Measurements from ENCODE around the gene ARHGAP1.
"Not testable (repeated sequence)": the region's sequence is repeated elsewhere in the genome, so short reads cannot be mapped to it uniquely, and the experiment has no call there.

ARHGAP1 gene

GRCh38 chr11:46675288-46675851 is 25.0 kb downstream of the ARHGAP1 start:
- DNase-seq (ENCODE audit: low read depth in 2 of 2, low spot score in 1 of 2), result no peak

- no peak for DNase-seq (ENCODE audit: low read depth in 2 of 2, low spot score in 1 of 2)
These were observed 25.7 kb downstream of the ARHGAP1 start for GRCh38 chr11:46674463-46675287.

DNA sequence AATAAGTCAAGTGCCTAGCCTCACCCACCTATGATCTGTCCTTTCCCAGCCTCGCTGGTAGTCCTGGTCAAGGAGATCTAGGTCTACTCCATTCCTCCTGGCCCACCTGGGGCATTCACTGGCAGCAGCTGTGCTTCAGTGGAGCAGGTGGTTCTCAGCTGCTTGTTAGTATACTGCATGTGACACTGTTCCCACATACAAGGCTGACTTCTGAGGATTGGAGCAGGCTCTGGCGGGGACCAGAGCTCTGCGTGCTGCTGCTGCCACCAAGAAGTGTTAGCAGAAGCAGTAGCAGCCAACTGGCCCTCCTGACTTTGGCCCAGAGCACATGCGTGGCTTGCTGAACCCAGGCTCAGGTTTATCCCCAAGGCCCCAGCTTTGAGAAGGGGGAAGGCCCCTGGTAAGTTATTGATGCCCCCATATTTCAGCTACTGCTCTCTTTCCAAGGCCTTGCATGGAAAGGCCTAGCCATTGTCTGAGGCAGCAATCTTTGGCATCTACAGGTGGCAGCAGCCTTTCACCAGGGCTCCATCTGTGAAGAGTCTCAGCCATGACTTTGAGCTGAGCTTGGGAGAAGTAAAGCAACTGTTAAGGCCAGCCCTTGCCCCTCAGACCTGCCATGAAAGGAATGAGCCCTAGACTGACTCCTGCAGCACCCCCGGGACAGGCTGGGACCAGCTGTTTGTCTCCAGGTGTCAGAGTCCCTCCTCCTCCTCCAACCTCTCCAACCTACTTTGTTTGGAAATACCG is 26.5 kb downstream of the ARHGAP1 start:
- no peak for DNase-seq (ENCODE audit: low read depth in 2 of 2, low spot score in 1 of 2)

- DNase-seq (ENCODE audit: low read depth in 2 of 2, low spot score in 1 of 2), result no peak
These were observed 28.0 kb downstream of the ARHGAP1 start for GRCh38 chr11:46672381-46672839.

GRCh38 chr11:46671958-46672315 is 28.5 kb downstream of the ARHGAP1 start:
- DNase-seq (ENCODE audit: low read depth in 2 of 2, low spot score in 1 of 2), result no peak

DNA sequence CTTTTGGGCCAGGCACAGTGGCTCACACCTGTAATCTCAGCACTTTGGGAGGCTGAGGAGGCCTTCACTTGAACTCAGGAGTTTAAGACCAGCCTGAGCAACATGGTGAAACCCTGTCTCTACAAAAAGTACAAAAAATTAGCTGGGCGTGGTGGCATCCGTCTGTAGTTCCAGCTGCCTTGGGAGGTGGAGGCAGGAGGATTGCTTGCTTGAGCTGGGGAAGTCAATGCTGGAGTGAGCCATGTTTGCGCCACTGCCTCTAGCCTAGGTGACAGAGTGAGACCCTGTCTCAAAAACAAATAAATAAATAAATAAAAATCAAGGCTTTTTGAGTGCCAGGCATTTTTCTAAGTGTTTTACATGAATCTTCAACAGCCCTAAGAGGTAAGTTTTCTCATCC is 29.9 kb downstream of the ARHGAP1 start:
- DNase-seq (ENCODE audit: low read depth in 2 of 2, low spot score in 1 of 2), result not testable (repeated sequence)

DNA sequence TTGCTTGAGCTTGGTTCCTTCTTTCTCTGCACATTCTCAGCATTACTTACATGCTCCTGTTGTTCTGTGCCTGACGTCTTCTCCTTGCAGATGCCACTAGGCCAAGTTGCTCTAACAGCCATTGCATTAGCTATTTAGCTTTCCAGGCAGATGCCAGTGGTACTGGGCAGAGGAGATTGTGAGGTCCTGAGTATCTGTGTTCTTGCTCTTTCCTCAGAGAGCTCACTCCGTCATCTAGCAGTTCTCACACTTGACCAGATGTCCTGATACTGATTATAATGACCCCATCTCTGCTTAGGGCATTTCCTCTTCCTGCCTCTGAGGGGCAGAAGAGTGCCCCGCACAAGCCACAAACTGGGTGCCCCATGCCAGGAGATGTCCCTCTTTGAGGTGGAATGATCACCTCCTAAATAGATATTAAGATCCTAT is 30.7 kb downstream of the ARHGAP1 start:
- no peak for DNase-seq (ENCODE audit: low read depth in 2 of 2, low spot score in 1 of 2)

DNA sequence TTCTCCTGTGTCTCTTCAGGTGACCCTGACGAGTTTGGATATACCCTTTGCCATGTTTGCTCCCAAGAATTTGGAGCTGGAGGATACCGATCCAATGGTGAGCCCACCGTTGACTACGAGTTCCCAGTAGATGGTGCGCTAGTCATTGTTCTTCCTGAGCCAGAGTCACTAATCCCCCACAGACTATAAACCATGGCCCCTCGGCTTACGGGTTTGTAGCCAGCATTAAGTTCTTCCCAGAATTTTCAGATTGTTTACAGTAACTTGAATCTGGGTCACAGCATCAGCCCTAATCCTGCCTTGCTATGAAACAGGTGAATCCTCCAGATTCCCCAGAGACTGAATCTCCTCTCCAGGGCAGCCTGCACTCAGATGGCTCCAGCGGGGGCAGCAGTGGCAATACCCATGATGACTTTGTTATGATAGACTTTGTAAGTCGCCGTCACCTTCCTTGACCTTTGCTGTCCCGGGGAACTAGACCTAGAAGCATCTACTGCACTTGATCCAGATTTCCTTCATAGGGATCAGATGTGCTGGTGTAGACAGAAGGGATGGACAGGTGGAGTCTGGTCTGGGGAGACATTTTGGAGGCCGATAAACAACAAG is 31.8 kb downstream of the ARHGAP1 start:
- DNase-seq (ENCODE audit: low read depth in 2 of 2, low spot score in 1 of 2), result no peak

GRCh38 chr11:46667043-46667481 is 33.4 kb downstream of the ARHGAP1 start:
- DNase-seq (ENCODE audit: low read depth in 2 of 2, low spot score in 1 of 2), result no peak

GRCh38 chr11:46666516-46666915 is 33.9 kb downstream of the ARHGAP1 start:
- DNase-seq (ENCODE audit: low read depth in 2 of 2, low spot score in 1 of 2), result no peak

DNA sequence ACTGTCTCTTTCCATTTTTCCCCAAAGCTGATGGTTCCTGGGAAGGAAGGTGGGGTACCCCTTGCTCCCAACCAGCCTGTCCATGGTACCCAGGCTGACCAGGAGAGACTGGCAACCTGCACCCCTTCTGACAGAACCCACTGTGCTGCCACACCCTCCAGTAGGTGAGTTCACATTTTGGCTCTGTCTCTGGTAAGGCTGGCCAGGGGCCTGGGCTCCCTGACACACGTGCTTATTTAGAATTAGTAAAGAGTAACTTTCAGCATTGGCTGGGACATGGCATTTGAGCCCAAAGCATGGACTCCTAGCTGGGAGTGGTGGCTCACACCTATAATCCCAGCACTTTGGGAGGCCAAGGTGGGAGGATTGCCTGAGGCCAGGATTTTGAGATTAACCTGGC is 35.1 kb downstream of the ARHGAP1 start:
- DNase-seq (ENCODE audit: low read depth in 2 of 2, low spot score in 1 of 2), result no peak

- no peak for DNase-seq (ENCODE audit: low read depth in 2 of 2, low spot score in 1 of 2)
These were observed 35.8 kb downstream of the ARHGAP1 start for GRCh38 chr11:46664612-46665011.

DNA sequence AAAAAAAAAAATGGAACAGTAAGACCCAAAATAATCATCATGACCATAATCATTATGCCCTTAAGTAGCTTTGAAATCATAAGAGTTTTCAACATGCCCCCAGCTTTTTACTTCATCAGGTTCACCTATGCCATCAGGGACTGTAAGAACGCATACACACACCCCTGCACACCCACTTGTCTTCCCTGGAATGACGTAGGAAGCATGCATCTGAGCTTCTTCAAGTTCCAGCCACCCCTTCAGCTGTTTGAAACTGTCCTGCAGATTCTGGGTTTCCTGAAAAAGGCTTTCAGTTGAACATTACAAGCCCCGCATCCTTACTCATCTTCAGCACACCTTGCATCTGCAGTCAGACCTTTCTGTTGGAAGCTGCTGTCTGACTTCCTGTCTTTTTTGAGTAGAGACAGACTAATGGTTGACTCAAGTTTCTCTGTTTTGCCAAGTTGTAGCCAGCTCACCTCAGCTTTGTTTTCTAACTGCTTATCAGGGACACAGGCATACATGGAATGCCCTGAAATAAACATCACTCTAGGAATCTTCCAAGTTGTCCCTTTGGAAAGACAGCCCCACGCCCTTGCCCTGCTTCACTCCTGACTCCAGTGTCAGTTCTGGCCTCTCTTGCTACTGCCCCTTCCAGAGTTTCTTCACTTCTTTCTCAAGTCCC is 37.0 kb downstream of the ARHGAP1 start:
- no peak for DNase-seq (ENCODE audit: low read depth in 2 of 2, low spot score in 1 of 2)

DNA sequence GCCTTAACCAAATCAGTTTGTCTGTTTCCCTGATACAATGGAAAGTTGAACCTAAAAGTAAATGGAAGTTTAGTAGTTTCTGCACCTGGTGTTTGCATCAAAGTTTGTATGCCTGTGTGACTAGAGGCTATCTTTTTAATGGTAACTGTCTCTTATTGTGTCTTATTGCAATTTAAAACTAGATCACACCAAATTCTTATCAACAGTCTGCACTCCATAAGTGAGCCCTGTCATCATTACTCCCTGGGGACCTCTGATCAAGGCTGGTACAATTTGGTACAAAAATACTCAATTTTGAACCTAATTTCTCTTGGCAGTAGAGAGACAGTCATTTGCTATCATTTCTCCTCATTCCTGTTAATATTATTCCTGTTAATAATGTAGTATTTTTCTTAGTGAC is 38.1 kb downstream of the ARHGAP1 start:
- no peak for DNase-seq (ENCODE audit: low read depth in 2 of 2, low spot score in 1 of 2)

- DNase-seq (ENCODE audit: low read depth in 2 of 2, low spot score in 1 of 2), result no peak
These were observed 38.6 kb downstream of the ARHGAP1 start for GRCh38 chr11:46661836-46662235.

GRCh38 chr11:46659908-46660307 is 40.5 kb downstream of the ARHGAP1 start:
- DNase-seq (ENCODE audit: low read depth in 2 of 2, low spot score in 1 of 2), result no peak

DNA sequence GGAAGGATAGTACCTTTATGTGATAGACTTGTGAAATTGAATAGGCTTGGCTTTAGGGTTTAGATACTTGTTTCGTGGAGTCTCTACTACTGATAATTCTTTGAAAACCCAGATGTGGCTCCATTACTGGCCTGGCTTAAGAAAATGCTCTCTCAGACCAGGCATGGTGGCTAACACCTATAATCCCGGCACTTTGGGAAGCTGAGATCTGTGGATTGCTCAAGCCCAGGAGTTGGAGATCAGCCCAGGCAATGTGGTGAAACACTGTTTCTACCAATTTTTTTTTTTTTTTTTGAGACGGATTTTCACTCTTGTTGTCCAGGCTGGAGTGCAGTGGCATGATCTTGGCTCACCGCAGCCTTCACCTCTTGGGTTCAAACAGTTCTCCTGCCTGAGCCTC is 42.2 kb downstream of the ARHGAP1 start:
- no peak for DNase-seq (ENCODE audit: low read depth in 2 of 2, low spot score in 1 of 2)

DNA sequence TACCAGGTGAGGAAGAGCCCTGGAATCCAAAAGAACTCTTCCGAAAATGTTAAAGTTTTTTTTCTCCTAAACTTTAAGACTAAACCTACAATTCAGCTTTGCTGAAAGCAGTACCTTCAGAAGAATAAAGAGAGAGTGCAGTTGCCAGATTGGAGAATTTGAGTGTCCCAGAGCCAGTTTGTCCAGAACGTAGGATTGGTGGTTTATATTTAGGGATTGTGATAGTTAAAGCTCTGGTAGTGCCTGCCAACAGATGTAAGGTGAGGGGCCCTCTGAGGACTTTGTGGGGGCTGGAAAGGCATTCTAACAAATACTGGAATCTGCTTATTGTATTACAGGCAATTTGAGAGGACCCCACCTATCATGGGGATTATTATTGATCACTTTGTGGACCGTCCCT is 43.2 kb downstream of the ARHGAP1 start:
- DNase-seq (ENCODE audit: low read depth in 2 of 2, low spot score in 1 of 2), result no peak

- no peak for DNase-seq (ENCODE audit: low read depth in 2 of 2, low spot score in 1 of 2)
These were observed 44.8 kb downstream of the ARHGAP1 start for GRCh38 chr11:46655631-46656030.

DNA sequence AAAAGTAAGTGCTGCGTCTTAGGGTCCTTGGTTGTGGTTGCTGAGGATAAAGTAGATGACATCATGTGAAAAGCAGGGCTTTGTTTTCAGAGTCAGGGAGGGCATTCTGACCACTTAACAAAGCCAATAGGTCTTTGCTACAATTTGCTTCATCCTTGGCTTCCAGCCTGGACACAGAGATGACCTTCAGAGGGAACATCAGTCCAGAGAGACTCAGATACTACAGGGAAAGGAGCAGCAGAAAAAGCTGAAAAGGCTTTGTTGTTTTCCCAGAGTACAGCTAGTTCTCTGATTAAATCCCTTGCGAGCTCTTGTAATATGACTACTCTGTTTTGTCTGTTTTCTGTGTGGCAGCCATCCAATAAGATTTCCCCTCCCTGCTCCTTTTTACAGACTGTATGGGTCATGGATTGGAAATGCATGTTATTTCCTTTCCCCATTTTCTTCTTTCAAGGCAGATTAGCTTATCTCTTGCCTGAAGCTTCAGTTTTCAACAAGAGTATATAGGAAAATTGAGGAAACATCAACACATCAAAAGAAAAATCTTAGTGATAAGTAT is 51.2 kb downstream of the ARHGAP1 start:
- no peak for DNase-seq (ENCODE audit: low read depth in 2 of 2, low spot score in 1 of 2)

DNA sequence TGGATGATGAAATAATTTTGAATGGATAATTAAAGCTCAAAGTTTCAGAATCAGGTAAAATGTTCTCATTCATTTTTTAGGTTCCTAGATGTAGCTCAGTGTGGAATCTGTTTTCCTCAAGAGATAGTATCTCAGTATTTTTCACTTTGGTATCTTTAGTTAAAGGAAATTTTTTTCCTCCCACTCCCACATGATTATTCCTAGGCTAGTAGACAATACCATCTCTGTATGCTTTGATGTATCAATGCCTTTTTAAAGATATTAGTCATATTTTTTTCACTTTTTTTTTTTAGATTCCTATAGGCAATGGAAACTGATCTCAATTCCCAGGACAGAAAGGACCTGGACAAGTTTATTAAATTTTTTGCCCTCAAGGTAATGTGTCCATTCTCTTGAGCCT is 56.4 kb downstream of the ARHGAP1 start:
- no peak for DNase-seq (ENCODE audit: low read depth in 2 of 2, low spot score in 1 of 2)
